Cortex of kidney (tissue), 1 donor: ENCODE results near the gene PSMD2.

Experiments used
- DNase-seq: peaks from one replicate; lab custom pipeline; 2025; lab: John Stamatoyannopoulos, UW

PSMD2 gene

DNA sequence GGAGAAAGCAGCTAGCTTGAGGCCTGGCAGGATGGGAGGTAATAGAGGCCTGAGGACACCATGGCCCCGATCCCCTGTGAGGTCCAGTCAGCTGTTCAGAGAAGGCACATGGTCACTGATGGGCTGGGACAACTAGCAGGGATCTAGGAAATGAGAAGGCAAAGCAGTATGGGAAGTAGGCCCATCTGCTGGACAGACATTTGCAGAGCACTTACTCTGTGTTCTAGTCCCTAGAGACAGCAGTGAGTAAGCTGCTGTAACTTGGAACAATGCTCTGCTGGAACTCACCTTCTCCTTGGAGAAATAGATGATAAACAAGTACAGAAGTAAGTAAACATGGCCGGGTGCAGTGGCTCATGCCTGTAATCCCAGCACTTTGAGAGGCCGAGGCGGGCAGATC lies 16.1 kb upstream of the PSMD2 start:
- no peak for DNase-seq

DNA sequence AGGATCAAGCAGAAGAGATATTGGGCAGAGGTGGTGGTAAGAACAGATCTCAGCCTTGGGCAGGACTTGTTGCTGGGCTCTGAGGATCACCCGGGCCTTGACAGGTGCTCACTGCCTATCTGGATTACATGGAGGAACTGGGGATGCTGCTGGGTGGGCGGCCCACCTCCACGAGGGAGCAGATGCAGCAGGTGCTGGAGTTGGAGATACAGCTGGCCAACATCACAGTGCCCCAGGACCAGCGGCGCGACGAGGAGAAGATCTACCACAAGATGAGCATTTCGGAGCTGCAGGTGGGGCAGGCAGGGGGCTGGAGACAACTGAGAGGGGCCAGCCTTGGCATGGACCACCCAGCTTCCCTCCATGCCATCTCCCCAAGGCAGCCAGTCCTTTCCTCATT lies 15.4 kb upstream of the PSMD2 start:
- no peak for DNase-seq

DNA sequence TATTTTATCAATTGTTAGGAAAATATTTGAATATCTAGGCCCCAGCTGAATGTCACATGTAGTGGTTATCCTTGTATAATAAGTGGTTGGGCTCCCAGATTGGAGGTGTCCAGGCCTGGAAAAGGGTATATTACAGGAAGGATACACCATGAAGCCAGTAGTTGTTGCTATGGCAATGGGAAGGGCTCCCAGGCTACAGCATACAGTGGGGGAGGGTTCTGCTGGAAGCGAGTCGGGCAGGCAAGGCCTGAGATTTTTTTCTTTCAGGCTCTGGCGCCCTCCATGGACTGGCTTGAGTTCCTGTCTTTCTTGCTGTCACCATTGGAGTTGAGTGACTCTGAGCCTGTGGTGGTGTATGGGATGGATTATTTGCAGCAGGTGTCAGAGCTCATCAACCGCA lies 14.3 kb upstream of the PSMD2 start:
- no peak for DNase-seq

DNA sequence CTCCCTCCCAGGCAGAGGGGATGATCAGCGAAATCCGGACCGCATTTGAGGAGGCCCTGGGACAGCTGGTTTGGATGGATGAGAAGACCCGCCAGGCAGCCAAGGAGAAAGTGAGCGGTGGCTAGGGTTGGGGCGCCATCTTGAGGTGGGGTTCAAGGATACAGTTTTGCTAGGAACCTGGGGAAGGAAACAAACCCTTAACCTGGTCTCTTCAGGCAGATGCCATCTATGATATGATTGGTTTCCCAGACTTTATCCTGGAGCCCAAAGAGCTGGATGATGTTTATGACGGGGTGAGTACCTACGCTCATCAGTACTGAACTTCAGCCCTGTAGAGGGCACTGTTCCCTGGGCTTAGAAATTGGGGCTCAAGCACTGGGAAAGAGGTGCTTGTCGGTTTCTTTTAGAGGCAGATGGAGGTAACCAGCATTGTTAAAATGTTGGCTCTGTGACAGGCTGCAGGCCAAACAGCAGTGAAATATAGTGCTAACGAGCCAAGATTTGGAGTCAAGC lies 9.6 kb upstream of the PSMD2 start:
- DNase-seq = no peak

DNA sequence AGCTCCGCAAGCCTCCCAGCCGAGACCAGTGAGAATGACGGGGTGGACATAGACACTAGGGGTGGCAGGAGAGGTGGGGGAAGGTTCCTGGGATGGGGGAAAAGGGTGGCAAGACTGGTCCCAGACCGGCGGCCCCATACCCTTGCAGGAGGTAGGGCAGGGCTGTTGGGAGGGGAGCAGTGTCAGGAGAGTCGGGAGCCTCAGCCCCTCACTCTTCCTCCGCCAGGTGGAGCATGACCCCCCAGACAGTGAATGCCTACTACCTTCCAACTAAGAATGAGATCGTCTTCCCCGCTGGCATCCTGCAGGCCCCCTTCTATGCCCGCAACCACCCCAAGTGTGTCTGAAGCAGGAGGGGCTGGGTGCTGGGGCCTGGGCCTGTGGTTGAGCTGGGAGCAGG lies 8.7 kb upstream of the PSMD2 start:
- DNase-seq = no peak

DNA sequence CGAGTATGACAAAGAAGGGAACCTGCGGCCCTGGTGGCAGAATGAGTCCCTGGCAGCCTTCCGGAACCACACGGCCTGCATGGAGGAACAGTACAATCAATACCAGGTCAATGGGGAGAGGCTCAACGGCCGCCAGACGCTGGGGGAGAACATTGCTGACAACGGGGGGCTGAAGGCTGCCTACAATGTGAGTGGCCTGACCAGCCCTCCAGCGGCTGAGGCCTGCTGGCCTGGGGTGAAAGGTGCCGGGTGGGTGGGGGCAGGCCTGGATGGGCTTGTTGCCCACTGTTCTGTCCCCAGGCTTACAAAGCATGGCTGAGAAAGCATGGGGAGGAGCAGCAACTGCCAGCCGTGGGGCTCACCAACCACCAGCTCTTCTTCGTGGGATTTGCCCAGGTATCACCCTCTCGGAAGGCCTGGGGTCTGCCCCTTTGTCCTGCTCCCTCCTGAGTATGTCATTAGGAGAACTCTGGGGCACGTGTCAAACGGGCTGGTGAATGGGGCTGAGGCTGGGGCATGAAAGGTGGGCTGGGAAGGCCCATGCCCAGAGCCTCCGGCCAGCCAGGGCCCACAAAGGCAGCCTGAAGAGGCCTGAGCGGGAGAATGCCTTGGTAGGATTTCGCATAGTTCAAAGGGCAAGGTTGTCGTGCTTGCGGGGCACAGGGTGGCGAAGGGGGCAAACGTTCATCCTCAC lies 7.8 kb upstream of the PSMD2 start:
- no peak for DNase-seq

DNA sequence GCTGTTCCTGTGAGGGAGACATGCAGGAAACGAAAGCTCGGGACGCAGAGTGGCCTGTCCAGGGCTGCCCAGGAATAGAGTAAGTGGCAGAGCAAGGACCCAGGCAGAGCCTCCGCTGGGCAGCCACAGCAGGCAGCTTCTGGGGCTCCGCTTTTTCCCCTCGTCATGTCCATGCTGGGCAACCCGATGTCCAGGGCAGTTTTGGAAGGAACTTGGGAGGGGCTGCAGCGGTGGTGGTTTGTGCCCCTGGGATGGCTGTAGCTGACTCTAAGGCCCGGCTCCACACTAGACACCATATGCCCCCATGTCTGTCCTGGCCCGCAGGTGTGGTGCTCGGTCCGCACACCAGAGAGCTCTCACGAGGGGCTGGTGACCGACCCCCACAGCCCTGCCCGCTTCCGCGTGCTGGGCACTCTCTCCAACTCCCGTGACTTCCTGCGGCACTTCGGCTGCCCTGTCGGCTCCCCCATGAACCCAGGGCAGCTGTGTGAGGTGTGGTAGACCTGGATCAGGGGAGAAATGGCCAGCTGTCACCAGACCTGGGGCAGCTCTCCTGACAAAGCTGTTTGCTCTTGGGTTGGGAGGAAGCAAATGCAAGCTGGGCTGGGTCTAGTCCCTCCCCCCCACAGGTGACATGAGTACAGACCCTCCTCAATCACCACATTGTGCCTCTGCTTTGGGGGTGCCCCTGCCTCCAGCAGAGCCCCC lies 7.1 kb upstream of the PSMD2 start:
- no peak for DNase-seq

DNA sequence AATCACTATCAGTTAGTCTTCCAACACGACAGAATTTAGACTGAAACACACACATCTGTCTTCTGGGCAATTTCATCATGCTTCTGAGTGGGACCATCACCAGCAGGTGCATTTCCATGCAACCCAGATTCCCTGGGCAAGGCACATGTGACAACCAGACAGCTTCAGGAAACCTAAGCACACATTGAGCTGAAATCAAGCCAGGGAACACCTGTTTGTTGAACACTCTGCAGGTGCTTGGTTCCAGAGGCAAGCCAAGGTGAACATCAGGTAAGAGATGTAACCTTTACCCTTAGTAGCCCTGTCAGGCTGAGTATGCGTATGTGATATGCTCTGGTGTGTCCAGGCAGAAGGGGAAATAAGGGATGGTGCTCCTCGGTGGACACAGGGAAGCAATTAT lies 3.3 kb upstream of the PSMD2 start:
- no peak for DNase-seq

DNA sequence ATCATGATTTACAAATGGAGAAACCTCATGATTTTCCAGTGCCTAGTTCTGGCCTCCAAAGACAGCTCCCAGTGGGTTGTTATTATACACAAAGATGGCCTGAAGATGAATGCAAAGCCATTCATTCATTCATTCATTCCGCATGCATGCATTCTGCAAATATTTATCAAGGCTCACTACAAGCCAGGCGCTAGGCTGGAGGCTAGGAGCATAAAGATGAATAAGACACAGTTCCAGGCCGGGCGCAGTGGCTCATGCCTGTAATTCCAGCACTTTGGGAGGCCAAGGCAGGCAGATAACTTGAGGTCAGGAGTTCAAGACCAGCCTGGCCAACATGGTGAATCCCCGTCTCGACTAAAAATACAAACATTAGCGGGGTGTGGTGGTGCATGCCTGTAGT lies 2.4 kb upstream of the PSMD2 start:
- DNase-seq = no peak

DNA sequence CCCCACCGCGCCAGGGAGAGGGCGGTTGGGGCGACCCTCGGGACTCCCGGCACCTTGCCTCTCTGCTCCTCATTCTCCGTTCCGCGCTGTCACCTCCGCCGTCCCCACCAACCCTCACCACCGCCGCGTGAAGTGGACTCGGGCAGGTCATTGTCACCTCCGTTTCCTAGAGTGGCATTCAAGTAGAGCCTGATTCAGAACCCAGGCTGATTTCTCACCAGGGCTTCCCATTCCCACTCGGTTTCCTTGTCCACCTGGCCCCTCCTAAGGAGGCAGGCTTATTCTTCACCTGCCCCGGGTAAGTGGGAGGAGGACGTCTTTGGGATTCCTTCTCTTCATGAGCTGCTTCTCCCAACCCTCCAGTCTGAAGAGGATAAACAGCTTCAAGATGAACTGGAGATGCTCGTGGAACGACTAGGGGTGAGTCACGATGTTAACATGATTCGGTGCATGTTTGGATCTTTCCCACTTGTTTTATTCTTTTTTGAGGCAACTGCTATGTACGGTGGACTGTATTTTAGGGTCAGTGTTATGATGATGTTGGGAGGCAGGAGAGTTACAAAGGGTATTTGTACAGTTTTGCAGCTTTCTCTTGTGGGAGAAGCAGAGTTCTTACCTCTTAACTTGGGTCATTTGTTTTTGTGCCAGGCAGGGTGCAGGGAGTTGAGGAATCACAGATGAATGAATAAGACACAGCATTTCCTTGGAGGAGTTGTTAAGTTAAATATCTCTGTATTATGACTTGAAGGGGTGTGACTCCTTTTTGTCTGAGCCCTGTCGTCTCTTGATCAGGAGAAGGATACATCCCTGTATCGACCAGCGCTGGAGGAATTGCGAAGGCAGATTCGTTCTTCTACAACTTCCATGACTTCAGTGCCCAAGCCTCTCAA lies 692 bp downstream of the PSMD2 start:
- no peak for DNase-seq

DNA sequence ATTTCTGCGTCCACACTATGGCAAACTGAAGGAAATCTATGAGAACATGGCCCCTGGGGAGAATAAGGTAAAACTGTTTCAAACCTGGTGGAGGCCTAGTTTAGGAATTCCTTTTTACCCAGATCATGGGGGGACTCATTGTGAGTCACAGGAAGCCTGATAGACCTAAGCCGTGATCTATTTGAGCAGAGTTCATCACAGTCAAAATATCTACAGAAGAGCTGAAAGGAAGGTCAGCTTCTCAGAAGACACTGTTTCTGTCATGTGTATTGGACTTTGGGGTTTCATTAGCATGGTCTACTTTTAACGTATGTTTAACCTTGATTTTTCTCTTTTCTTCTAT lies 1.3 kb downstream of the PSMD2 start:
- DNase-seq = no peak

DNA sequence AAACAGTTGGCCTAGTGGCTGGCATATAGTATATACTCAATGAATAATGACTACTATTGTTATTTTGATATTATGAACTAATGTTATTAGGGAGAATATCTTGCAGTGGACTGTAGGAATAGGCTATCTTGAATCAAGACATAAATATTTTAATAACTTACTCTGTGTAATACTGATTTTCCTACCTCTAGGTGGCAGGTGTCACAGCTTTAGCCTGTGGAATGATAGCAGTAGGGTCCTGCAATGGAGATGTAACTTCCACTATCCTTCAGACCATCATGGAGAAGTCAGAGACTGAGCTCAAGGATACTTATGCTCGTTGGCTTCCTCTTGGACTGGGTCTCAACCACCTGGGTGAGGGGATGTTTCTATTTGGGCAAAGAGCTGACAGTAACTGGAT lies 6.5 kb downstream of the PSMD2 start:
- DNase-seq = no peak

DNA sequence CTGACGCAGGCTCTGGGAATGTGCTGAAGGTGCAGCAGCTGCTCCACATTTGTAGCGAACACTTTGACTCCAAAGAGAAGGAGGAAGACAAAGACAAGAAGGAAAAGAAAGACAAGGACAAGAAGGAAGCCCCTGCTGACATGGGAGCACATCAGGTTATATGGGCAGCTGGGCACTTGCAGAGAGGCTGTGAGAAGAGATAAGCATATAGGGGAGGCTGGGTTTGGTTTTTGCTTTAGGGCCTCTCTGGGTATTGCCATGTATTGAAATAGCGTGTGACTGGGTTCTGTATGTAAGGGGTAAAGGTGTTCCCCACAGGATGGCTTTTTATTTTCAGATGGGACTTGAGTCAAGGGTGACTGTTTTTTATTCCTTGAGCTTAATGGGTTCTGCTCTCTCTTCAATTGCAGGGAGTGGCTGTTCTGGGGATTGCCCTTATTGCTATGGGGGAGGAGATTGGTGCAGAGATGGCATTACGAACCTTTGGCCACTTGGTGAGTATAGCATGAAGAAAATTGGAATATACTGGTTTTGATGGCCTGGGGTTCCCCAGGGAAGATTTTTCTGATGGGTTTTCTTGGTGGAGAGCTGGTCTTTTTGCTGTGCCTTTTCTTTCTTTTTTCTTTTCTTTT lies 7.4 kb downstream of the PSMD2 start:
- DNase-seq = no peak

DNA sequence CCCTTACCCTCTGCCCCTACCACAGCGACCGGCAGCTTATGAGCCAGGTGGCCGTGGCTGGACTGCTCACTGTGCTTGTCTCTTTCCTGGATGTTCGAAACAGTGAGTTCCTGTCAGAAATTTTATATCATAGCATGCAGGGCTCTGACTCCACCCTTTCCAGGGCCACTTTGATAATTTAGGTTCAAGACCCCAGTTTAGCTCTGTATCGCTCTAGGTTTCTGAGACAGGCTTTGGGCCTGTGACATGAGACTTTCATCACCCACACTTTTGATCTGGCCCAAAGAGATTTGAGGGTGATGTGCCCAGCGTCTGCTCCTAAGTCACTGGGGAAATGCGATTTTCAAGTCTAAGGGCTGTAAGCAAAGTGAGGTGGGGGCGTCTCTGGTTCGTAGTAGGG lies 8.9 kb downstream of the PSMD2 start:
- no peak for DNase-seq

DNA sequence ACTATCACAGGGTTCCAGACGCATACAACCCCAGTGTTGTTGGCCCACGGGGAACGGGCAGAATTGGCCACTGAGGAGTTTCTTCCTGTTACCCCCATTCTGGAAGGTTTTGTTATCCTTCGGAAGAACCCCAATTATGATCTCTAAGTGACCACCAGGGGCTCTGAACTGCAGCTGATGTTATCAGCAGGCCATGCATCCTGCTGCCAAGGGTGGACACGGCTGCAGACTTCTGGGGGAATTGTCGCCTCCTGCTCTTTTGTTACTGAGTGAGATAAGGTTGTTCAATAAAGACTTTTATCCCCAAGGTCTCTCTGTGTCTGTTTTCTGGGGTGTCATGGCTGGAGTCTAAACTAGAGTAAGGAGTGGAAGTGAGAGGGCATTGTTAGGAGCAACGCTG lies 9.7 kb downstream of the PSMD2 start:
- DNase-seq = no peak

DNA sequence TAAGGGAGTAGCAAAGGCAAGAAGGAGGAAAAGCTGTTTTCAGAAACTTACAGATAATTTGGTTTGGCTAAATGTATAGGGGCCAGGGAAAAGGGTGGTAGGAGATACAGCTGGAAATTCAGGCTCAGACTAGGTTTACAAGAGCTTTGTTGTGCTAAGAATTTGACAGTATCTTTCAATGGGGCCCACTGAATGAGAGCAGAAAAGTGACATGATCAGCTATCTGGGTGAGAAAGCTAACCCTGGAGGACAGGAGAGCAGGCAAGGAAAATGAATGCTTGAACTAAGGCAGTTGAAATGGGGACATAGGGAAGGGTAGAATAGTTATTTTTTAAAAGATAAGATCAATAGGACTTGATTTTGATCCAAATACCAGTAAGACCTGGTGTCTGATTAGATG lies 12.6 kb downstream of the PSMD2 start:
- DNase-seq = no peak

DNA sequence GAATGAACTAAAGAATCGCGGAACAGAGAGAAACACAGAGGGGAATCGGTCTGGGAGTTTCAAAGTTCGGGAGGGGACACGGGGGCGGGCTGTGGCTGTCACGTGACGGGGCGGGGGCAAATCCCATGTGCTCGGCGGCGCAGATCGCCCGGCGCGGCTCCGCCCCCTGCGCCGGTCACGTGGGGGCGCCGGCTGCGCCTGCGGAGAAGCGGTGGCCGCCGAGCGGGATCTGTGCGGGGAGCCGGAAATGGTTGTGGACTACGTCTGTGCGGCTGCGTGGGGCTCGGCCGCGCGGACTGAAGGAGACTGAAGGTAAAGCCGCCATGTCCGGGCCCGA lies 15.3 kb downstream of the PSMD2 start, which contains the start of gene EIF4G1:
TSS of gene EIF4G1 (plus strand) at position 244 of the 337 bp plus-strand sequence. CDS start 1,191 bp downstream, outside the sequence.
- DNase-seq = no peak

DNA sequence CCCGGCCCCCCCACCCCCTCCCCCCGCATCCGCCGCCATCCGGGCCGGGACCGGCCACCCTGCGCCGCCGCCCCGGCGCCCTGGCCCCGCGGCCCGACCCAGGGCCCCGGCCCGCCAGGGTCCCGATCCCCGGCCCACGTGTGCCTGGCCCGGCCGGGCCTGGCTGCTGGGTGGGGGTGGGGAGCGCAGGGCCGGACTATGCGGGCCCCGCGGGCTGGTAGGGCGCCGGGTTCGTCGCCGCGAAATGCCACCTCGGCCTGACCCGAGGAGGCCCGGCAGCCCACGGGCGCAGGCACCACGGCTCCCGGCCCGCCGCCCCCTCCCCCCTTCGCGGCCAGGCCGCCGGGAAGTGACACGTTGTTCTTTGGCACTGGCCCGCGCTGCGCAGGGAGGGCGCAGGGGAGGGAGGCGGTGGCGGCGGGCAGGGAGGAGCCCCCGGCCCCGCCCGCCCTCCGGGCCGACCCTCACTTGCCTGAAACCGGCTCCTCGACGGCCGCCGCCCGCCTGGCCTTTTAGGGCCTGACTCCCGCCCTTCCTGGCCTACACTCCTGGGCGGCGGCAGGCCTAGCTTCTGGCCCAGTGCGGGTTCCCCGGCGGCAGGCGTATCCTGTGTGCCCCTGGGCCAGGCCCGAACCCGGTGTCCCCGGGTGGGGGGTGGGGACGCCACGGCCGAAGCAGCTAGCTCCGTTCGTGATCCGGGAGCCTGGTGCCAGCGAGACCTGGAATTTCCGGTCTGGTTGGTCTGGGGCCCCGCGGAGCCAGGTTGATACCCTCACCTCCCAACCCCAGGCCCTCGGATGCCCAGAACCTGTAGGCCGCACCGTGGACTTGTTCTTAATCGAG lies 15.9 kb downstream of the PSMD2 start:
- DNase-seq = no peak

DNA sequence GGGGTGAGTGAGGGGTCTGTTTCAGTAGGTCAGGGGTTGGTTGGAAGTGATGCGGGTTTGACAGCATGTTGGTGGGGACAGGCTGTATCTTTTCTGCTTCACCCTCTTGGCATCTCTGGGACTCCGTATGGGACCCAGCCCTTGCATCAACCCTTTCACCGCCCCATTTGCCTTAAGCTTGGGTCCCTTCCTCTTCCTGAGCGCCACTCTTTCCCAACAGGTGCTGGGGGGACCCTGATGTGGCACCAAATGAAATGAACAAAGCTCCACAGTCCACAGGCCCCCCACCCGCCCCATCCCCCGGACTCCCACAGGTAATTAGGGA lies 16.5 kb downstream of the PSMD2 start:
- no peak for DNase-seq

DNA sequence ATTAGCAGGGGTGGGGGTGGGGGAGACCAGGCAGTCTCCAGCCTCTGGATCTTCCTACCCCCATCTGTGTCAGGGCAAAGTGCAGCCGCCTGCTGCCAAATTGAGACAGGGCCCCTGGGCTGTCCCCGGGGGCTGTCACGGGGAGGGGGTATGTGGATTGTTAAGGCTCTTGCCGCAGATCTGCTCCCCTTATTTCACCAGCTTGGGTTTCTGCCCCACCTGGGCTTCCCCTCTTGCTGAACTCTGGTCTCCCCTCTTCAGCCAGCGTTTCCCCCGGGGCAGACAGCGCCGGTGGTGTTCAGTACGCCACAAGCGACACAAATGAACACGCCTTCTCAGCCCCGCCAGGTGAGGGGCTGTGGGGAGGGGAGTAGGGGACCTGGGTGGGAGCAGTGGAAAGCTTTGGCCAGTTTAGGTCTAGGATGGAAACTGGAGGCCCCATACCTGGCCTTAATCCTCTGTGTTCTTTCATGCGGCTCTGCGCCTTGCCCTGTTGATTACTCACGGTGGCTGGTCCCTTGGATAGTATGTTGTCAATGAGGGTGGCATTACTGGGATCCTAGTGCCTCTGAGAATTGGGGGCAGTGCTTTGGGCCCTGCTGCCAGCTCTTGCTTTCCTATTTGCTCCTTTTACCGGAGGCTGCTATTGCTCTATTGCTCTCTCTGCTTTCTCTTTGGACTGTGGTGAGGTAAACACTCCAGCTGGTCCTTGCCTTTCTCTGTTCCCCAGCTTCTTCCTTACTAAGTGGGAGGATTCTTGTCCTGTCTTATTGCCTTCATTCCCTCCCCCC lies 17.0 kb downstream of the PSMD2 start:
- DNase-seq = no peak

DNA sequence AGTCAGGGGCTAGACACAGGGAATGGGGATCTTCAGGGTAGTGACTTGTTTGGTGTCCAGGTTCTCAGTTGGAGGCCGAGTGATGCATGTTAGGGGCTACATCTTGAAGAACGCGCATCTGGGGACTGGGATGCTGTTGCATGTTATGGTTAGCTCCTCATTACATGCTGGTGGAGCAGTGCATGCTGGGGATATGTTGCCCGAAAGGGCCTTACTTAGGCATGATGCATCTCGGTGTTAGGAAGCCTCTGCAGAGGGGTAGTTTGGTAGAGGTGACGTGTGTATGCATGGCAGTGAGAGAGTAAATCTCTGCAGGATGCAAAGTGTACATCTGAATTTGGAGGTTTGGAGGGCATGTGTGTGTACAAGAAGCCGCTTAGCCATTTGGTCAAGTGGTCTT lies 17.8 kb downstream of the PSMD2 start:
- no peak for DNase-seq
